ENCODE results near the gene NT5C3A.
"Not testable (repeated sequence)": the region's sequence is repeated elsewhere in the genome, so short reads cannot be mapped to it uniquely, and the experiment has no call there.

The NT5C3A gene

DNA sequence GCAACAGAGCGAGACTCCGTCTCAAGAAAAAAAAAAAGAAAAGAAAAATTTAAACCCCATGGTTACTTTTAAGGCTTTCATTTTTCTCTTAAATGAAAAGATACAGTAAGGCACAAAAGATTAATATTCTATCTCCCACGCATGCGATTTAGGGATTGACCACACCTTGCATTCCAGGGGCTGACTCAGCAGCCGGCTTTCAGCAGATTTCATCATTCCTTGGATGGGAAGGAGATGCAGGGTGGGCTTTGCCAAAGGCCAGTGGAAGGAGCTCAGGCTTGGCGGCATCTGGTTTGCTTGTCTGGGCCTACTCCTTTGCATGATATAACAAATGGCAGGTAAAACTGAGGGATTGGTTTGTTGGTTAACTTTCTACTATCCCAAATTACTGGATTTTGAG lies 83.3 kb downstream of the NT5C3A start:
- not testable (repeated sequence) for DNase-seq (ENCODE audit: low spot score)

GRCh38 chr7:32977159-32977558 lies 85.4 kb downstream of the NT5C3A start:
- DNase-seq (ENCODE audit: low spot score): not testable (repeated sequence)

DNA sequence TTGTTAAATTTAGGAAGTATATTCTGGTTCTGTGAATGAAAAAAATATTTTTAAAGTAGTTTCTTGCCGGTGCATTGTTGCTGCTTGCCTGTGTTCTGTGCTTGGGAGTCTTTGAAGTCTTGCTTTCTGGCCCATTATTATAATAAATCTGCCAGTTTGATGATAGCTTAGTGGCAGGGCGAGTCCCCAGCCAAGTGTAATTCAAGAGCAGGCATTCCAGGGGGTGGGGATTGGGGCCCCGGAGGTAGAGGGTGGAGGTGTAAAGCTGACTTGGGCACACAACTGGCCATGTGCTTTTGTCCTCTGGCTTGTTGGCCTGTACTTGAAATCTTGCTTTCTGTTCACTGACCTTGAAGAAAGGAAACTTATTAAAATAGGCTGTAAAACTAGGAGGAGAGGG lies 90.6 kb downstream of the NT5C3A start:
- DNase-seq (ENCODE audit: low spot score): not testable (repeated sequence)

GRCh38 chr7:32967268-32967582 lies 95.4 kb downstream of the NT5C3A start:
- DNase-seq (ENCODE audit: low spot score): not testable (repeated sequence)

DNA sequence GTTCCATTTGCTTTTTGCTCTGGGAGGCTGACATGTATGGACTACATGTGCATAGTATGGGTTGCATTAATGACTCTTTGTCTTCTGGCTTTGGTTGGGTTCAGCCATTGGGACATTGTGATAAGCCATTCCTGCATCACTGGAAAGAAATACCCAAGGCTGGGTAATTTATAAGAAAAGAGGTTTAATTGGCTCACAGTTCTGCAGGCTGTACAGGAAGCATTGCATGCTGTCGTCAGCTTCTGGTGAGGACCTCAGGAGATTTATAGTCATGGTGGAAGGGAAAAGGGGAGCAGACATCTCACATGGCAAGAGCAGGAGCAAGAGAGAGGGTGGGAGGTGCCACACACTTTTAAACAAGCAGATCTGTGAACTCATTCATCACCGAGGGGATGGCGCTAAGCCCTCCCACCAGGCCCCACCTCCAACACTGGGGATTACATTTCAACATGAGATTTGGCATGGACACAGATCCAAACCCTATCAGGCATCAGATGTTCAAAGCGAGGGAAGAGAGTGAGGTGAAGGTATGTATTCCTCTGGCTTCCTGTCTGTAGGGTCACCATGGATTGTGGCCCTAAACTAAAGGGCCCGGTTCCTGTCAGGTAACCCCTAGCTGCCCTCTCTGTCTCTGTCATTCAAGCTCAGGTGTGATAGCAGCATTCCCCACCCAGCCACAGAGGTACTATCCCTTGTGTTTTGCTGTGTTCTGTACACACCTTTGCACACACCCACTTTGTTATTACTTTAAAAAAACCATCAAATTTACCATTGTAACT lies 95.9 kb downstream of the NT5C3A start:
- not testable (repeated sequence) for DNase-seq (ENCODE audit: low spot score)

DNA sequence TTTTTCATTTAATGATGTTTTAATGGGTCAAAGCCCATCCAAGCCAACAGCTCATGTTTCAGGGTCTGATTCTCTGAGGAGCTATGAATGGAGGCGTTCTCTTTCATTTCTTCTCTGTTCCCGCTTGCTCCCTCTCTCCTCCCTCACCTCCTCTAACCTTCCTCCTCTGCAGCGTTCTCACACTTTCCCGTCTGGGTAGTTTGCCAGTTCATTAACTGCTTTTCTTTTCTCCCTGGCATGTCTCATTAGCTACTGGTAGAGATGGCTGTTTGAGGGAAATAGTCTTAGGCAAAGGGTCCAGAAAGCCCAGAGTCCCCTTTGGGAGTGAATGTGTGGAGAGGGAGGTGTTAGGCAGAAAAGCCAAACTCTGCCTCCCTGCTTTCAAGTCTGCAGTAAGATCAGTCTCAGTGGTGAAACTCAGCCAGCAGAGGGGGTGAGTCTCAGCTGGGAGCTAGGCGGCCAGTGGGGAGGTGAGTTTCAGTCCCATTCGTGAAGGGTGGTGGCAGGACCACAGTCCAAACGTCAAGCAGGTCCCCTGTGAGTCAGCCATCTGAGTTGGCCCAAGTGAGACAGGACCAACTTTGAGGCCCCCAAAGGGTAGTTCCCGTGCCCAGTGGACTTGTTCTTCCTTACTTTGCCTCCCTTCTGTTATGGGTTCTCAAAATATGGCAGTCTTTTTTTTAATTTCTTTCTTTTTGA lies 98.0 kb downstream of the NT5C3A start:
- not testable (repeated sequence) for DNase-seq (ENCODE audit: low spot score)

All from COLO829 (cell line).